IMR-90 (cell line): ENCODE measurements around the gene ASB6. TPM values are rescaled to one million over a fixed set of nuclear protein-coding genes. Genes with fewer than 3 reads are reported as not detected.

Experiments
- ATAC-seq: fragments of 200-7000 bp; cut with Tn5 transposase; 2 replicates; pipeline ENCODE4 v1.9.1; 2020; ENCODE audit warnings: low read depth, mild to moderate bottlenecking, moderate library complexity
- BruUV-seq: library from RNA; stranded (reverse); fragments of 400-500 nt; replicated peaks from 2 replicates; lab custom pipeline; 2021; lab: Mats Ljungman, UMichigan
- CTCF ChIA-PET: fragments of 300-600 bp; formaldehyde crosslinking; extraction: SDS; loops from one replicate; lab custom pipeline; 2021; ENCODE audit warnings: antibody characterized with exemption; lab: Yijun Ruan, JAX
- POLR2A ChIA-PET: fragments of 300-600 bp; sonication (Branson Sonifier 250); formaldehyde crosslinking; loops from one replicate; lab custom pipeline; 2022; ENCODE audit warnings: antibody characterized with exemption; ENCODE audit not compliant: unreplicated experiment; lab: Charles Lee
- DNase-seq: peaks from one replicate; pipeline ENCODE4 v3.0.0; 2013
- H2AFZ ChIP-seq: replicated peaks from 2 replicates; pipeline ENCODE3; 2013; ENCODE audit warnings: low read length, mild to moderate bottlenecking; ENCODE audit not compliant: poor library complexity
- H2AK5ac ChIP-seq: 2 replicates; pipeline ENCODE4 v1.6.1; 2013; ENCODE audit warnings: low read depth, low read length, inconsistent platforms
- H2AK9ac ChIP-seq: replicated peaks from 2 replicates; pipeline ENCODE3; 2013; ENCODE audit warnings: mild to moderate bottlenecking, low read depth, low read length, moderate library complexity; ENCODE audit not compliant: poor library complexity
- H2BK120ac ChIP-seq: 2 replicates; pipeline ENCODE4 v1.6.1; 2013; ENCODE audit warnings: low read depth, low read length, inconsistent platforms
- H2BK15ac ChIP-seq: 3 replicates; pipeline ENCODE4 v1.6.1; 2013; ENCODE audit warnings: low read depth, low read length, inconsistent platforms
- H2BK20ac ChIP-seq: 2 replicates; pipeline ENCODE4 v1.6.1; 2013; ENCODE audit warnings: low read depth, mild to moderate bottlenecking, inconsistent platforms, low read length, moderate library complexity
- H2BK5ac ChIP-seq: 2 replicates; pipeline ENCODE4 v1.6.1; 2013; ENCODE audit warnings: mild to moderate bottlenecking, low read depth, low read length, inconsistent platforms; ENCODE audit not compliant: poor library complexity, severe bottlenecking
- H3K14ac ChIP-seq: replicated peaks from 2 replicates; pipeline ENCODE4 v1.6.1; 2013; ENCODE audit warnings: low read depth, low read length, inconsistent platforms
- H3K18ac ChIP-seq: 2 replicates; pipeline ENCODE4 v1.6.1; 2013; ENCODE audit warnings: low read depth, low read length, control low read depth
- H3K23ac ChIP-seq: 2 replicates; pipeline ENCODE4 v1.6.1; 2013; ENCODE audit warnings: low read depth, low read length, inconsistent platforms
- H3K27ac ChIP-seq: 2 replicates; pipeline ENCODE4 v1.5.1; 2013; ENCODE audit warnings: mild to moderate bottlenecking, control low read depth, low read length; ENCODE audit not compliant: insufficient read depth
- H3K27me3 ChIP-seq: 2 replicates; pipeline ENCODE4 v1.6.1; 2013; ENCODE audit warnings: low read length; ENCODE audit not compliant: control insufficient read depth, insufficient read depth
- H3K36me3 ChIP-seq: 2 replicates; pipeline ENCODE4 v1.6.1; 2013; ENCODE audit warnings: low read length, mixed read lengths; ENCODE audit not compliant: control insufficient read depth, insufficient read depth
- H3K4ac ChIP-seq: 2 replicates; pipeline ENCODE4 v1.6.1; 2013; ENCODE audit warnings: low read depth, low read length, inconsistent platforms
- H3K4me1 ChIP-seq: 2 replicates; pipeline ENCODE4 v1.6.1; 2013; ENCODE audit warnings: low read length, mixed read lengths; ENCODE audit not compliant: control insufficient read depth, insufficient read depth
- H3K4me2 ChIP-seq: 2 replicates; pipeline ENCODE4 v1.6.1; 2013; ENCODE audit warnings: low read depth, mild to moderate bottlenecking, control low read depth, low read length, moderate library complexity
- H3K4me3 ChIP-seq: 2 replicates; pipeline ENCODE4 v1.5.1; 2013; ENCODE audit warnings: low read depth, mild to moderate bottlenecking, control low read depth, low read length, moderate library complexity; ENCODE audit not compliant: insufficient read depth
- H3K56ac ChIP-seq: 2 replicates; pipeline ENCODE4 v1.6.1; 2013; ENCODE audit warnings: low read length, inconsistent platforms; ENCODE audit not compliant: insufficient read depth; ENCODE audit errors: extremely low read depth
- H3K79me1 ChIP-seq, 2 experiments: 2 replicates each; pipeline ENCODE4 v1.6.1; 2013; ENCODE audit warnings: low read length in 2 of 2, inconsistent platforms in 1 of 2, low read depth in 1 of 2
- H3K9ac ChIP-seq: 2 replicates; pipeline ENCODE4 v1.6.1; 2013; ENCODE audit warnings: low read depth, low read length, control low read depth
- H3K9me1 ChIP-seq: 2 replicates; pipeline ENCODE4 v1.6.1; 2013; ENCODE audit warnings: low read length, inconsistent platforms; ENCODE audit not compliant: insufficient read depth
- H3K9me3 ChIP-seq: 2 replicates; pipeline ENCODE4 v1.6.1; 2013; ENCODE audit warnings: low read length; ENCODE audit not compliant: control insufficient read depth, insufficient read depth
- H4K20me1 ChIP-seq: 2 replicates; pipeline ENCODE4 v1.6.1; 2013; ENCODE audit warnings: low read length, inconsistent platforms; ENCODE audit not compliant: insufficient read depth
- H4K5ac ChIP-seq: 2 replicates; pipeline ENCODE4 v1.6.1; 2013; ENCODE audit warnings: mild to moderate bottlenecking, low read depth, low read length, control low read depth
- H4K8ac ChIP-seq, 2 experiments: 2 replicates each; pipeline ENCODE4 v1.6.1; 2013; ENCODE audit warnings: low read depth in 2 of 2, low read length in 2 of 2, control low read depth in 1 of 2, inconsistent platforms in 1 of 2
- H4K91ac ChIP-seq: 2 replicates; pipeline ENCODE4 v1.6.1; 2013; ENCODE audit warnings: low read depth, low read length, inconsistent platforms; ENCODE audit not compliant: insufficient read depth
- SMC3 ChIP-seq: fragments of 150-350 bp; IDR thresholded peaks from 2 replicates; pipeline ENCODE4 v1.6.1; 2016; ENCODE audit warnings: low read depth, mild to moderate bottlenecking, antibody characterized with exemption, low read length, moderate library complexity
- WGBS, 2 experiments: methylation state at CpG; one replicate each; pipeline versions ENCODE4 v1.1.5 to v1.1.7; 2013; ENCODE audit warnings: missing lambda C conversion rate in 2 of 2; ENCODE audit not compliant: insufficient read length in 1 of 2; ENCODE audit errors: extremely low coverage in 2 of 2; 5-methylcytosine and 5-hydroxymethylcytosine counted together
- dilution Hi-C: fragments of 300-500 bp; cut with HindIII; formaldehyde crosslinking; loops from one replicate; pipeline ENCODE4 v1.14.3; 2018; ENCODE audit warnings: low sequenced_read_pairs; ENCODE audit not compliant: unreplicated experiment
- in situ Hi-C: fragments of 300-500 bp; cut with MboI; formaldehyde crosslinking; loops from 3 replicates; pipeline ENCODE4 v1.14.3; 2019; ENCODE audit warnings: low sequenced_read_pairs, inconsistent platforms, mixed read lengths
- intact Hi-C: fragments of 100-400 bp; cut with micrococcal nuclease; formaldehyde crosslinking; loops from 2 replicates; pipeline ENCODE4 v1.10.0; 2022
- polyA plus RNA-seq, 3 experiments: library from polyadenylated mRNA; depleted of rRNA; stranded (reverse); fragments of >200 nt; gene quantifications; 2 replicates each; pipeline ENCODE4 v1.2.3, GENCODE V29; 2012; ENCODE audit warnings: low replicate concordance in 1 of 3
- total RNA-seq: library from RNA; depleted of rRNA; stranded (reverse); fragments of >200 nt; gene quantifications from 2 replicates; pipeline ENCODE4 v1.2.3, GENCODE V29; 2012; rRNA removed

The ASB6 gene
- total and polyA plus RNA-seq, 2 of the 4 experiments (the other 2 are of a cell fraction), result 9.7 to 28.9 TPM

DNA sequence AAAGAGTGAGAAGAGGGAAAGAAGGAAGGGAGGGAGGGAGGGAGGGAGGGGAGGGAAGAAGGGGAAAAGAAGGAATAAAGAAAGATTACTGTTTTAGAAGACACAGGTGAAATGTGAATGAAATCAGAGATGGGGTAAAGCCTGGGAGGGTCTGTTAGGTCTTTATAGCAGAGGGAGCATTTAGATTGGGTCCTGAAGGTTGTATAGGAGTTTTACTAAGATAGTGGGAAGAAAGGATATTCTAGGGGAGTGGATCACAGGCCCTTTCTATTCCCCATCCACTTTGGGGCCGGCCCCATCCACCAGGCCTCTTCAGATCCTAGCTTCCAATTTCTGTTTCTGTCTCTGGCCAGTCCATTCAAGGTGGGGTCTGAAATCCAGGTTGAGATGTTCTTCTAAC, 56.6 kb downstream of the ASB6 start:
- no peak overlapping the region for H3K18ac ChIP-seq
- DNase-seq (no peak), ATAC-seq (no peak)
- H2BK5ac ChIP-seq, result no peak overlapping the region
- H3K4ac ChIP-seq, result no peak overlapping the region
- BruUV-seq, result no TSS peak
- H2BK120ac ChIP-seq, result no peak overlapping the region
- WGBS, 2 experiments, result no CpG with 5 or more reads among the region's 1 CpG
- intact Hi-C loops (no loop called here), dilution Hi-C loops (no loop called here), in situ Hi-C loops (no loop called here)
- H2AK5ac ChIP-seq, result no peak overlapping the region
- peaks cover 9% of the 10 kb centered on the region; the same call in 1 of the 2 replicates for H3K9me1 ChIP-seq
- H3K14ac ChIP-seq, result no peak overlapping the region
- H3K4me3 ChIP-seq, result no peak overlapping the region
- H2BK20ac ChIP-seq, result no peak overlapping the region
- no peak overlapping the region for H2AK9ac ChIP-seq
- no peak overlapping the region for H3K56ac ChIP-seq
- H3K79me1 ChIP-seq, result no peaks in the 10 kb centered on the region
- H3K27me3 ChIP-seq, result no peaks in the 10 kb centered on the region
- no peak overlapping the region for H4K5ac ChIP-seq
- H3K27ac ChIP-seq, result no peak overlapping the region
- no peak overlapping the region for H2AFZ ChIP-seq
- peaks cover 13% of the 10 kb centered on the region for H3K4me1 ChIP-seq
- no peaks in the 10 kb centered on the region for H3K9me3 ChIP-seq
- H3K9ac ChIP-seq, result no peak overlapping the region
- H3K36me3 ChIP-seq, result 0 out of 2 replicates have a peak, but pooled peaks cover 1% of the 10 kb centered on the region
- no peak overlapping the region for H4K91ac ChIP-seq
- H3K4me2 ChIP-seq, result no peak overlapping the region
- H2BK15ac ChIP-seq, result no peak overlapping the region
- POLR2A ChIA-PET, result no interaction called here
- no peak overlapping the region for H3K23ac ChIP-seq
- H4K20me1 ChIP-seq, result no peaks in the 10 kb centered on the region
- no peak for TF ChIP-seq SMC3
- no peak overlapping the region for H4K8ac ChIP-seq
- CTCF ChIA-PET, result no interaction called here

Other genes starting within 250 kb of the ASB6 start
- gene C9orf50, start 21.1 kb downstream of the ASB6 start, total RNA-seq, result not detected in 2 replicates
- 0.09 and 0.20 TPM in 2 replicates for gene C9orf50, start 21.1 kb downstream of the ASB6 start, polyA plus RNA-seq (2012; rRNA removed)
- gene NTMT1, start 16.0 kb downstream of the ASB6 start, total RNA-seq, result 67.8 and 68.1 TPM in 2 replicates
- 88.1 and 108 TPM in 2 replicates for gene NTMT1, start 16.0 kb downstream of the ASB6 start, polyA plus RNA-seq (2012; rRNA removed)
- gene PRRX2, start 23.5 kb upstream of the ASB6 start, total RNA-seq, result 12.7 and 13.1 TPM in 2 replicates
- gene PRRX2, start 23.5 kb upstream of the ASB6 start, polyA plus RNA-seq (2012; rRNA removed), result 35.5 and 45.9 TPM in 2 replicates
- gene PTGES, start 110.9 kb upstream of the ASB6 start, total RNA-seq, result 2.8 and 3.2 TPM in 2 replicates
- 6.3 TPM in 2 replicates for gene PTGES, start 110.9 kb upstream of the ASB6 start, polyA plus RNA-seq (2012; rRNA removed)
- 15.6 and 16.4 TPM in 2 replicates for gene TOR1B, start 161.0 kb upstream of the ASB6 start, total RNA-seq
- 20.5 and 21.0 TPM in 2 replicates for gene TOR1B, start 161.0 kb upstream of the ASB6 start, polyA plus RNA-seq (2012; rRNA removed)
- 27.1 and 34.4 TPM in 2 replicates for gene TOR1A, start 182.0 kb upstream of the ASB6 start, total RNA-seq
- gene TOR1A, start 182.0 kb upstream of the ASB6 start, polyA plus RNA-seq (2012; rRNA removed), result 67.5 and 74.2 TPM in 2 replicates
- gene C9orf78, start 193.1 kb upstream of the ASB6 start, total RNA-seq, result 29.8 and 57.5 TPM in 2 replicates
- gene C9orf78, start 193.1 kb upstream of the ASB6 start, polyA plus RNA-seq (2012; rRNA removed), result 36.7 and 46.0 TPM in 2 replicates
- gene USP20, start 193.3 kb upstream of the ASB6 start, total RNA-seq, result 3.8 and 4.4 TPM in 2 replicates
- 21.6 and 26.4 TPM in 2 replicates for gene USP20, start 193.3 kb upstream of the ASB6 start, polyA plus RNA-seq (2012; rRNA removed)